ENCODE results near the gene RELL1. TPM values are rescaled to one million over a fixed set of nuclear protein-coding genes. Genes with fewer than 3 reads are reported as not detected.

The RELL1 gene
- total RNA-seq, 2 experiments from 2014 or later = 48.6 to 50.3 TPM

- POLR2A ChIA-PET = no interaction called here
- intact Hi-C loops (cut with DNase I, micrococcal nuclease) = no loop called here
- no peak for TF ChIP-seq CTCF (IDR thresholded peaks at IDR 0.05)
Observed at GRCh38 chr4:37699868-37700481, 13.8 kb upstream of the RELL1 start.

GRCh38 chr4:37697566-37697965, 11.4 kb upstream of the RELL1 start:
- H3K9me3 ChIP-seq (ENCODE audit: control insufficient read depth in 1 of 2, insufficient read depth in 1 of 2, low read length in 2 of 2) = peaks cover 0 to 4% of the 10 kb centered on the region in 2 experiments
- intact Hi-C loops (cut with DNase I, micrococcal nuclease) = no loop called here
- CTCF ChIA-PET = interaction anchor here (1.6 kb wide), 1 partner anchor 94 kb away, joined by 5 read pairs; no protein-coding TSS in a partner anchor
- H3K27me3 ChIP-seq (ENCODE audit: control insufficient read depth in 1 of 2, insufficient read depth in 2 of 2, low read length in 2 of 2) = no peaks in the 10 kb centered on the region
- ATAC-seq (ENCODE audit: poor library complexity) (no peak), DNase-seq (no peak)
- H3K27ac ChIP-seq (ENCODE audit: low read depth in 1 of 2, low read length in 2 of 2) = no peak overlapping the region
- H3K27me3 Mint-ChIP-seq = no peaks in the 10 kb centered on the region
- no peaks in the 10 kb centered on the region for H3K36me3 Mint-ChIP-seq (ENCODE audit: low read depth)
- no peak overlapping the region for H3K27ac Mint-ChIP-seq
- no peak overlapping the region for H3K4me3 ChIP-seq (ENCODE audit: low read length)
- no peaks in the 10 kb centered on the region for H3K4me1 Mint-ChIP-seq (ENCODE audit: low read depth)
- no peaks in the 10 kb centered on the region for H3K9me3 Mint-ChIP-seq
- POLR2A ChIA-PET = no interaction called here
- TF ChIP-seq CTCF (IDR thresholded peaks at IDR 0.05) = no peak
- no peak overlapping the region for H3K4me3 Mint-ChIP-seq
- no peaks in the 10 kb centered on the region for H3K4me1 ChIP-seq (ENCODE audit: insufficient read depth, low read length)
- no peaks in the 10 kb centered on the region for H3K36me3 ChIP-seq (ENCODE audit: insufficient read depth, low read length)

More at GRCh38 chr4:37699868-37700481, 13.8 kb upstream of the RELL1 start:
- Mint-ChIP-seq H3K4me3 (no peak overlapping the region), H3K36me3 (ENCODE audit: low read depth) (no peaks in the 10 kb centered on the region), H3K27me3 (no peaks in the 10 kb centered on the region), H3K27ac (no peak overlapping the region), H3K4me1 (ENCODE audit: low read depth) (no peaks in the 10 kb centered on the region), H3K9me3 (no peaks in the 10 kb centered on the region)
- DNase-seq (no peak), ATAC-seq (ENCODE audit: poor library complexity) (no peak)
- H3K27ac ChIP-seq (ENCODE audit: low read depth in 1 of 2, low read length in 2 of 2) = no peak overlapping the region
- no peaks in the 10 kb centered on the region for H3K4me1 ChIP-seq (ENCODE audit: insufficient read depth, low read length)
- no peaks in the 10 kb centered on the region for H3K9me3 ChIP-seq (ENCODE audit: control insufficient read depth in 1 of 2, insufficient read depth in 1 of 2, low read length in 2 of 2)
- H3K27me3 ChIP-seq (ENCODE audit: control insufficient read depth in 1 of 2, insufficient read depth in 2 of 2, low read length in 2 of 2) = no peaks in the 10 kb centered on the region
- H3K36me3 ChIP-seq (ENCODE audit: insufficient read depth, low read length) = no peaks in the 10 kb centered on the region
- CTCF ChIA-PET = no interaction called here
- H3K4me3 ChIP-seq (ENCODE audit: low read length) = no peak overlapping the region

GRCh38 chr4:37693450-37694190, 7.4 kb upstream of the RELL1 start:
- no peaks in the 10 kb centered on the region for H3K36me3 Mint-ChIP-seq (ENCODE audit: low read depth)
- no peak overlapping the region for H3K27ac Mint-ChIP-seq
- Histone ChIP-seq H3K4me3 (ENCODE audit: low read length) (no peak overlapping the region), H3K27me3 (ENCODE audit: control insufficient read depth in 1 of 2, insufficient read depth in 2 of 2, low read length in 2 of 2) (no peaks in the 10 kb centered on the region), H3K36me3 (ENCODE audit: insufficient read depth, low read length) (no peaks in the 10 kb centered on the region), H3K27ac (ENCODE audit: low read depth in 1 of 2, low read length in 2 of 2) (no peak overlapping the region), H3K4me1 (ENCODE audit: insufficient read depth, low read length) (no peaks in the 10 kb centered on the region), H3K9me3 (ENCODE audit: control insufficient read depth in 1 of 2, insufficient read depth in 1 of 2, low read length in 2 of 2) (peaks cover 3 to 4% of the 10 kb centered on the region in 2 experiments)
- no peaks in the 10 kb centered on the region for H3K4me1 Mint-ChIP-seq (ENCODE audit: low read depth)
- H3K4me3 Mint-ChIP-seq = no peak overlapping the region
- CTCF ChIA-PET = no interaction called here
- POLR2A ChIA-PET = no interaction called here
- H3K27me3 Mint-ChIP-seq = no peaks in the 10 kb centered on the region
- ATAC-seq (ENCODE audit: poor library complexity) = no peak
- no peak for DNase-seq
- intact Hi-C loops (cut with DNase I, micrococcal nuclease) = loop anchor here in 1 of 2 experiments (5.0 kb wide), 1 partner anchor 79 kb away; no protein-coding TSS in a partner anchor
- TF ChIP-seq CTCF (IDR thresholded peaks at IDR 0.05) = no peak
- H3K9me3 Mint-ChIP-seq = no peaks in the 10 kb centered on the region

Measured in CD4-positive, alpha-beta T cell (primary cell).